Activated naive CD4-positive, alpha-beta T cell treated with anti-CD3 and anti-CD28 coated beads, Interleukin-2, amount 10 ng/mL, durations not matched to agents 7 days and 5 days (primary cell): ENCODE measurements around the gene ATF7IP2.
"Not testable (repeated sequence)": the region's sequence is repeated elsewhere in the genome, so short reads cannot be mapped to it uniquely, and the experiment has no call there.

Experiments
- CTCF ChIA-PET: fragments of 350-600 bp; sonication (Branson Sonifier 250); formaldehyde crosslinking; loops from one replicate; lab custom pipeline; 2021; ENCODE audit warnings: antibody characterized with exemption; lab: Charles Lee
- DNase-seq: peaks from one replicate; pipeline ENCODE4 v3.0.0-alpha.2; 2020
- H3K27ac Mint-ChIP-seq: one replicate; pipeline ENCODE4 v1.8.0; 2021; ENCODE audit warnings: mild to moderate bottlenecking, moderate library complexity, mixed read lengths
- H3K27me3 Mint-ChIP-seq: one replicate; pipeline ENCODE4 v1.8.0; 2021; ENCODE audit warnings: mild to moderate bottlenecking, mixed read lengths
- H3K36me3 Mint-ChIP-seq: one replicate; pipeline ENCODE4 v1.8.0; 2021; ENCODE audit warnings: mixed read lengths
- H3K4me1 Mint-ChIP-seq: one replicate; pipeline ENCODE4 v1.8.0; 2021; ENCODE audit warnings: mixed read lengths
- H3K4me3 Mint-ChIP-seq: one replicate; pipeline ENCODE4 v1.8.0; 2021; ENCODE audit warnings: mild to moderate bottlenecking, moderate library complexity, mixed read lengths
- H3K9me3 Mint-ChIP-seq: one replicate; pipeline ENCODE4 v1.8.0; 2021; ENCODE audit warnings: mixed read lengths

Gene ATF7IP2

DNA sequence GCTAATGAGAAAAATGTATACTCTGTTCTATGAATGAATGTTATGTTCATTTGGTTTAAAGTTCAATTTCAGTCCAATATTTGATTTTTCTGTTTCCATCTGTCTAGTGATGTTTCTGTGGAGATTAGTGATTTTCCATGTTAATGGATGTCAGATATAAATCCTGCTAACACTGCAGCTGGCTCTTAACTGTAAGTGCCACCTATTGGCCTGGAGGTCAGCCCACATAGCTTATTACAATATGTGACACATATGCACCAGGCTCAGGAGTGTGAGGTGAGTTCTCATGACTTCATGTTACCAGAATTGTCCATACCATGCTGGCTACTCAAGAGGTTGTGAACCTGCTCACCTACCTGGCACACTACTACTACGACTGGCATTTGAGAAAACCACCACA lies 17.1 kb downstream of the ATF7IP2 start:
- peaks cover 3% of the 10 kb centered on the region for H3K4me1 Mint-ChIP-seq
- H3K36me3 Mint-ChIP-seq, result peaks cover 57% of the 10 kb centered on the region
- CTCF ChIA-PET, result no interaction called here
- H3K27me3 Mint-ChIP-seq, result no peaks in the 10 kb centered on the region
- no peak overlapping the region for H3K27ac Mint-ChIP-seq
- H3K9me3 Mint-ChIP-seq, result peaks cover 43% of the 10 kb centered on the region
- H3K4me3 Mint-ChIP-seq, result no peak overlapping the region
- DNase-seq, result no peak

DNA sequence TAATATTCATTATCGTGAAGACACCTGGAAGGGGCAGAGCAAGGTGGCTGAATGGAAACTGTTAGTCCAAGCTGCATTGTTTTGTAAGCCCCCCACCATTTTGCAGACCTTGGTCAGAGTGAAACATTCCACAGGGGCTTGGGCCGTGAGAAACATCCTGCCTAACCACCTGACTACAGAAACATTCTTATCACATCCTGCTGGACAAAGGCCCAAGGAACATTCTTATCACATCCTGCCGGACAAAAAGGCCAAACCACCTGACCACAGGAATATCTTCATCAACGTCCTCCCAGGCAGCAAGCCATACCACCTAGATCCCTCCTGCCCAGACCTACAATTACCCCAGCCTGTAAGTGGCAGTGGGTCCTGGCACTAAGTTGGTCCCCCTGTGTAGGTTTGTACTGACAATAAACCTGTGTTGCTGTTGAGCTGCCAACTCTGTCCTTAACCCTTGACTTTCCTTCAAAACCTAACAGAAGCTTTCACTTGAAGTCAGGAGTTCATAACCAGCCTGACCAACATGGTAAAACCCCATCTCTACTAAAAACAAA lies 19.6 kb downstream of the ATF7IP2 start:
- Mint-ChIP-seq H3K9me3 (peaks cover 59% of the 10 kb centered on the region), H3K27ac (no peak overlapping the region), H3K36me3 (peaks cover 67% of the 10 kb centered on the region), H3K4me3 (no peak overlapping the region), H3K27me3 (no peaks in the 10 kb centered on the region), H3K4me1 (no peaks in the 10 kb centered on the region)
- DNase-seq, result no peak
- CTCF ChIA-PET, result no interaction called here

DNA sequence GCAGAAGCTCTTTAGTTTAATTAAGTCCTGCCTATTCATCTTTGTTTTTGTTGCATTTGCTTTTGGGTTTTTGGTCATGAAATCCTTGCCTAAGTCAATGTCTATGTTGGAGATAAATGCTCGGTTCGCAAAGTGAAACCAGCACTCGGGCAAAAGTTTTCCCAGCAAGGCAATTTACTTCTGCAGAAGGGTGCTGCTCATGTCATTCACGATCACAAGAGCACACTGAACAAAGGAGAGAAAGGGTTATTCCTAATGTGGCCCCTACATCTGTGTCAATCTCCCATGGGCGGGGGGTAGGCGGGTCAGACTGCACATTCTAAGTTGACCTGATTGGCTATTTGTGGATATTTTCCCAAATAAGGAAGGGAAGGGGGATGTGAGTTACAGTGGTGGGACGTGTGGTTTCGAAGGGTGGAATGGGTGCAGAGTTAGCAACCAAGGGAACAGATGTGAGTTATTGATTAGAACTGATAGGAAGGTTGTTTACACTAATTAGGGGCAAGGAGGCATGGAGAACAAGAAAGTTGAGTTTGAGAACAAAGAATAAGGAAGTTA lies 23.0 kb downstream of the ATF7IP2 start:
- CTCF ChIA-PET, result no interaction called here
- Mint-ChIP-seq H3K4me1 (peaks cover 2% of the 10 kb centered on the region), H3K4me3 (no peak overlapping the region), H3K27me3 (no peaks in the 10 kb centered on the region), H3K27ac (no peak overlapping the region), H3K36me3 (peaks cover 61% of the 10 kb centered on the region), H3K9me3 (peaks cover 63% of the 10 kb centered on the region)
- DNase-seq, result no peak

DNA sequence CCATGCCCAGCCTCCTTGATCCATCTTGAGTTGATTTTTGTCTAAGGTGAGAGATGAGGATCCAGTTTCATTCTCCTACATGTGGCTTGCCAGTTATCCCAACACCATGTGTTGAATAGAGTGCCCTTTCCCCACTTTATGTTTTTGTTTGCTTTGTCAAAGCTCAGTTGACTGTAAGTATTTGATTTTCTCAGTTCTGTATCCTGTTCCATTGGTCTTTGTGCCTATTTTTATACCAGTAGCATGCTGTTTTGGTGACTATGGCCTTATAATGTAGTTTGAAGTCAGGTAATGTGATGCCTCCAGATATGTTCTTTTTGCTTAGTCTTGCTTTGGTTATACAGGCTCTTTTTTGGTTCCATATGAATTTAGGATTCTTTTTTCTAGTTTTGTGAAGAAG lies 23.9 kb downstream of the ATF7IP2 start:
- H3K4me3 Mint-ChIP-seq, H3K27ac Mint-ChIP-seq, H3K27me3 Mint-ChIP-seq, CTCF ChIA-PET, H3K4me1 Mint-ChIP-seq, DNase-seq: not testable (repeated sequence)
- Mint-ChIP-seq H3K9me3 (peaks cover 66% of the 10 kb centered on the region), H3K36me3 (peaks cover 61% of the 10 kb centered on the region)

DNA sequence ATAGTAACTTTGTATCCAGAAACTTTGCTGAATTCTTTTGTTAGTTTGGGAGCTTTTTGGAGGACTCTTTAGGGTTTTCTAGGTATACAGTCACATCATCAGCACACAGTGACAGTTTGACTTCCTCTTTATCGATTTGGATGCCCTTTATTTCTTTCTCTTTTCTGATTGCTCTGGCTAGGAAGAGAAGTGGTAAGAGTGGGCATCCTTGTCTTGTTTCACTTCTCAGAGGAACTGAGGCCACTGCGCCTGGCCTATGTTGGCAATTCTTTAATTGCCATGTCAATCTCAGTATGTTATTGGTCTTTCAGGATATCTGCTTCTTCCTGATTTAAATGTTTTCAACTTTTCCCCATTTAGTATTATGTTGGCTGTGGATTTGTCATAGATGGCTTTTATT lies 24.6 kb downstream of the ATF7IP2 start:
- Mint-ChIP-seq H3K4me3 (no peak overlapping the region), H3K27me3 (no peaks in the 10 kb centered on the region), H3K4me1 (peaks cover 2% of the 10 kb centered on the region), H3K36me3 (peaks cover 64% of the 10 kb centered on the region), H3K27ac (no peak overlapping the region), H3K9me3 (peaks cover 71% of the 10 kb centered on the region)
- no peak for DNase-seq
- CTCF ChIA-PET, result no interaction called here

DNA sequence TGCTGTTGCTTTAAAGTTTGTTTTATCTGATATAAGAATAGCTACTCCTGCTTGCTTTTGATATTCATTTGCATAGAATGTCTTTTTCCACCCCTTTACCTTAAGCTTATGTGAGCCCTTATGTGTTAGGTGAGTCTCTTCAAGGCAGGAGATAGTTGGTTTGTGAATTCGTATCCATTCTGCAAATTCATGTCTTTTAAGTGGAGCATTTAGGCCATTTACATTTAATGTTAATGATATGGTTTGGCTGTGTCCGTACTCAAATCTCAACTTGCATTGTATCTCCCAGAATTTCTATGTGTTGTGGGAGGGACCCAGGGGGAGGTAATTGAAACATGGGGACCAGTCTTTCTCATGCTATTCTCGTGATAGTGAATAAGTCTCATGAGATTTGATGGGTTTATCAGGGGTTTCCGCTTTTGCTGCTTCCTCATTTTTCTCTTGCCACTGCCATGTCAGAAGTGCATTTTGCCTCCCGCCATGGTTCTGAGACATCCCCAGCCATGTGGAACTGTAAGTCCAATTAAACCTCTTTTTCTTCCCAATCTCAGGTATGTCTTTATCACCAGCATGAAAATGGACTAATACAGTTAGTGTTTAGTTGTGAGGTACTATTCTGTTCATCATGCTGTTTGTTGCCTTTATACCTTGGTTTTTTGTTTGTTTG lies 27.2 kb downstream of the ATF7IP2 start:
- CTCF ChIA-PET, result no interaction called here
- Mint-ChIP-seq H3K36me3 (peaks cover 70% of the 10 kb centered on the region), H3K4me3 (no peak overlapping the region), H3K27me3 (no peaks in the 10 kb centered on the region), H3K9me3 (peaks cover 76% of the 10 kb centered on the region), H3K4me1 (peaks cover 2% of the 10 kb centered on the region), H3K27ac (no peak overlapping the region)
- DNase-seq, result no peak

DNA sequence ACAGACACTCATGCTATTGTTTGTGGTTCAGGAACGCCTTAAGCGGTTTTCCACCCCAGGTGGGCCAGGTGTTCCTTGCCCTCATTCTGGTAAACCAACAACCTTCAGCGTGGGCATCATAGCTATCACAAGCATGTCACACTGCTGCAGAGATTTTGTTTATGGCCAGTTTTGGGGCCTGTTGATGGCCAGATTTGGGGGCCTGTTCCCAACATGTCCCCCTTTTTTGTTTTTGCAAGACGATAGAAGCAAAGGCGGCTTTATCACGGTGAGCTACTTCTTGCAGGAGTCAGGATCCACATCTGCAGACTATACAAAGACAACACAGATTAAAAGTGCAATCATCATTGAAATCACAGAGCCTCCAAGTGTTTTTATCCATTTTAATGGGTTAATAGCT lies 32.3 kb downstream of the ATF7IP2 start:
- CTCF ChIA-PET, H3K4me1 Mint-ChIP-seq, H3K27ac Mint-ChIP-seq, DNase-seq, H3K27me3 Mint-ChIP-seq, H3K4me3 Mint-ChIP-seq: not testable (repeated sequence)
- Mint-ChIP-seq H3K36me3 (peaks cover 77% of the 10 kb centered on the region), H3K9me3 (peaks cover 61% of the 10 kb centered on the region)

DNA sequence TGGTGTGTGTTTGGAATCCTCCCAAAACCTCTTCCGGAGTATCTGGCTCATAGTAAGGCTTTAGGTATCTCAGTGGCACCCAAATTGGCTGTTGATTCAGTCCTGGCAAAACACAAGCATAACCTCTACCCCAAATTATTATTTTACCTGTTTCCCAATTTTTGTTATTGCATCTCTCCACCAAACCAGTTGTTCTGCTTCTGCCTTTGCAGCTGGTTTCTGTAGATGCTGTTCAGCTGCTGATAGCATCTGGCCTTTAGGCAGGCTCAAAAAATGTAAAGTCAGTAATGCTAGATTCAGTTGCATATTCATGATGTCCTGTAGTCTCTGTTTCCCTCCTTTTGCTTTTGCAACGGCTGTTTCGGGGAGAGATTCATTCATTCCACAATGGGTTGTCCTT lies 33.8 kb downstream of the ATF7IP2 start:
- no peaks in the 10 kb centered on the region for H3K27me3 Mint-ChIP-seq
- H3K4me3 Mint-ChIP-seq, result no peak overlapping the region
- no peak for DNase-seq
- H3K27ac Mint-ChIP-seq, result no peak overlapping the region
- H3K9me3 Mint-ChIP-seq, result peaks cover 48% of the 10 kb centered on the region
- peaks cover 65% of the 10 kb centered on the region for H3K36me3 Mint-ChIP-seq
- CTCF ChIA-PET, result no interaction called here
- no peaks in the 10 kb centered on the region for H3K4me1 Mint-ChIP-seq

DNA sequence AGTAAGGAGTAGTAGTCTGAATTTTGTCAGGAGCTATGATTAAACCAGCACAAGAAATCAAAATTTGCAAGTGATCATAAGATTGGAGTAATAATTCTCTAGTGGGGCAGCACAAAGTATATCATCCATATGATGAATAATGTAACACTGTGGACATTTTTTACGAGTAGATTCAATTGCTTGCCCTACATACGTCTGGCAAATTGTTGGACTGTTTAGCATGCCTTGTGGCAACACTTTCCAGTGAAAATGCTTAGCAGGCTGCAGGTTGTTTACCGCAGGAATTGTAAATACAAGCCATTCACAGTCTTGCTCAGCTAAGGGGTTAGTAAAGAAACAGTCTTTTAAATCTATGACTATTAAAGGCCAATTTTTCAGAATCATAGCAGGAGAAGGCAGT lies 35.7 kb downstream of the ATF7IP2 start:
- Mint-ChIP-seq H3K27ac (no peak overlapping the region), H3K4me3 (no peak overlapping the region), H3K9me3 (peaks cover 32% of the 10 kb centered on the region), H3K27me3 (no peaks in the 10 kb centered on the region), H3K36me3 (peaks cover 49% of the 10 kb centered on the region), H3K4me1 (no peaks in the 10 kb centered on the region)
- DNase-seq, result no peak
- CTCF ChIA-PET, result no interaction called here

DNA sequence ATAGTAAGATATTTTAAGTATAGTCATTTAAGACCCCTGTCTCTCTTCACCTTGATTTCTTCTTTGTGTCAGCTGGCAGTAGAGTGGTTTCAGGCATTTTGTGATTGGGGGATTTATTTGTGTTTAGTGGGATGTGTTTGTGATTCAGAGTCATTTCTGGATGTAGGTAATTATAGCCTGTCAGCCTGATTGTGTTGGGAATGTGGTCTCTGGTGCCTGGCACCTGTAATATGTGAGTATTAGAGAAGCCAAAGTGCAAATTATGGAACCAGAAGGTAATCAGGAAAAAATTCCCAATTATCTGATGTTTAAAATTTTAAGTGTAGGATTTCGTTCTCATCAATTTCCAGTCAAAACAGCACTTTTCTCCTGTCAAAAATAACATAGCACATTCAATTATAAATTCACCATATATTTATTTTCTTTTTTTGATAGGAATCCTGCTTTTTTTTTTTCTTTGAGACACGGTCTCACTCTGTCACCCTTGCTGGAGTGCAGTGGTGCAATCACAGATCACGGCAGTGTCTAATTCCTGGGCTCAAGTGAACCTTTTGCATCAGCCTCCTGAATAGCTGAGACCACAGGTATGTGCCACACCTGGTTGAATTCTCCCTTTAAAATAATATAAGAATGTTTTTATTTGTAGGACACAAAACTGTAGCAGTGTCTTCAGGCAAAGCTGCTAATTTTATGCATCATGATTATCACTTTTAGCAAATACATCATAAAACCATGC lies 42.7 kb downstream of the ATF7IP2 start:
- Mint-ChIP-seq H3K9me3 (no peaks in the 10 kb centered on the region), H3K27me3 (no peaks in the 10 kb centered on the region), H3K36me3 (peaks cover 21% of the 10 kb centered on the region), H3K4me1 (no peaks in the 10 kb centered on the region), H3K27ac (no peak overlapping the region), H3K4me3 (no peak overlapping the region)
- DNase-seq, result no peak
- CTCF ChIA-PET, result interaction anchor here (0.6 kb wide), 1 partner anchor 24 kb away, joined by 3 read pairs; no protein-coding TSS in a partner anchor

DNA sequence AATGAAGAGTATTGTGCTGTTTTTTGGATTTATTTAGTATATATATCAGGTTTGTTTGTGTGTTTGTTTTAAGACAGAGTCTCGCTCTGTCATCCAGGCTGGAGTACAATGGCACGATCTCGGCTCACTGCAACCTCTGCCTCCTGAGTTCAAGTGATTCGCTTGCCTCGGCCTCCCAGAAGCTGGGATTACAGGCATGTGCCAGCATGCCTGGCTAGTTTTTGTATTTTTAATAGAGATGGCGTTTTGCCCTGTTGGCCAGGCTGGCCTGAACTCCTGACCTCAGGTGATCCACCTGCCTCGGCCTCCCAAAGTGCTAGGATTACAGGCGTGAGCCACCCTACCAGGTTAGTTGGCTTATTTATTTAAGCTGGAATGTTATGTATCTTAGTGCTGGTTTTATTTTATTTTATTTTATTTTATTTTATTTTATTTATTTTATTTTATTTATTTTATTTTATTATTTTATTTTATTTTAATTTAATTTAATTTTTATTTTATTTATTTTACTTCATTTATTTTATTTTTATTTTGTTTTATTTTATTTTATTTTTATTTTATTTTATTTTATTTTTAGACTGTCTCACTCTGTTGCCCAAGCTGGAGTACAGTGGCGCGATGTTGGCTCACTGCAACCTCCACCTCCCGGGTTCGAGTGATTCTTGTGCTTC lies 43.6 kb downstream of the ATF7IP2 start:
- not testable (repeated sequence) for H3K4me3 Mint-ChIP-seq, H3K27ac Mint-ChIP-seq, H3K4me1 Mint-ChIP-seq, DNase-seq, H3K27me3 Mint-ChIP-seq, H3K9me3 Mint-ChIP-seq
- CTCF ChIA-PET, result interaction anchor here (0.6 kb wide), 1 partner anchor 25 kb away, joined by 3 read pairs; no protein-coding TSS in a partner anchor
- H3K36me3 Mint-ChIP-seq, result peaks cover 30% of the 10 kb centered on the region

DNA sequence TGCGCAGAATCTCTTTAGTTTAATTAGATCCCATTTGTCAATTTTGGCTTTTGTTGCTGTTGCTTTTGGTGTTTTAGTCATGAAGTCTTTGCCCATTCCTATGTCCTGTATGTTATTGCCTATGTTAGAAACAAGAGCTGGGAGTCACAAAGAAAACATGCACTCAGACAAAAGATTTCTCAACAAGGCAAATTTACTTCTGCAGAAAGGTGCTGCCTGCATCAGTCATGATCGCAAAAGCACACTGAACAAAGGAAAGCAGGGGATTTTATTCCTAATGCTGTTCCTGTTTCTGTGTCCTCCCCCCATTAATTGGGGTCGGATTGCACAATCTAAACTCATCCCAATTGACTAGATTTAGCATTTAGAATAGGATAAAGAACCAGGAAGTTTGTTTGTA lies 55.9 kb downstream of the ATF7IP2 start:
- Mint-ChIP-seq H3K9me3 (peaks cover 37% of the 10 kb centered on the region), H3K27me3 (no peaks in the 10 kb centered on the region), H3K4me1 (no peaks in the 10 kb centered on the region), H3K4me3 (no peak overlapping the region), H3K27ac (no peak overlapping the region), H3K36me3 (peaks cover 67% of the 10 kb centered on the region)
- CTCF ChIA-PET, result no interaction called here
- DNase-seq, result no peak

DNA sequence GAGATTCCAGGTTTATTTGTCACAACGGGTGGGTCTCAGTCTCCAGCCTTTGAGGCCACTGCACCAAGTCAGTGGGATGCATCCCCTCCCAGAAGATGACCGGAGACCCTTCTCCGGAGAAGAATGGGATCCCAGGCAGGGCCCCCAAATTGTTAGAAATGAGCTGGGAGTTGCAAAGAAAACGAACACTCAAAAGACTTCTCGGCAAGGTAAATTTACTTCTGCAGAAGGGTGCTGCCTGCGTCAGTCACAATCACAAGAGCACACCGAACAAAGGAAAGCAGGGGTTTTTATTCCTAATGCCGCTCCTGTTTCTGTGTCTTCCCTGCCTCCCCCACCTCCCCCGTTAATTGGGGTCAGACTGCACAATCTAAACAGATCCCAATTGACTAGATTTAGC lies 61.4 kb downstream of the ATF7IP2 start:
- CTCF ChIA-PET, result no interaction called here
- no peaks in the 10 kb centered on the region for H3K27me3 Mint-ChIP-seq

More for the DNA sequence above, 61.4 kb downstream of the ATF7IP2 start:
- peaks cover 58% of the 10 kb centered on the region for H3K9me3 Mint-ChIP-seq
- no peak for DNase-seq
- no peaks in the 10 kb centered on the region for H3K4me1 Mint-ChIP-seq
- peaks cover 91% of the 10 kb centered on the region for H3K36me3 Mint-ChIP-seq
- H3K4me3 Mint-ChIP-seq, result no peak overlapping the region
- H3K27ac Mint-ChIP-seq, result no peak overlapping the region
